GM19193 (cell line): ENCODE results near the gene ELAVL2.

ENCODE experiments used
- POLR2A ChIP-seq: IDR thresholded peaks from 4 replicates; pipeline ENCODE4 v1.6.1; 2011; ENCODE audit not compliant: insufficient read depth, insufficient read length; ENCODE audit errors: extremely low read depth

Gene ELAVL2

GRCh38 chr9:23765561-23765960 lies 60.5 kb downstream of the ELAVL2 start:
- TF ChIP-seq POLR2A, result no peak

GRCh38 chr9:23764219-23764618 lies 61.8 kb downstream of the ELAVL2 start:
- no peak for TF ChIP-seq POLR2A

GRCh38 chr9:23754551-23754950 lies 71.5 kb downstream of the ELAVL2 start:
- no peak for TF ChIP-seq POLR2A

GRCh38 chr9:23752859-23753258 lies 73.2 kb downstream of the ELAVL2 start:
- no peak for TF ChIP-seq POLR2A

- TF ChIP-seq POLR2A, result no peak
Observed at GRCh38 chr9:23751633-23752032, 74.4 kb downstream of the ELAVL2 start.

GRCh38 chr9:23750808-23751207 lies 75.2 kb downstream of the ELAVL2 start:
- TF ChIP-seq POLR2A, result no peak

GRCh38 chr9:23747088-23748075 lies 78.7 kb downstream of the ELAVL2 start:
- TF ChIP-seq POLR2A, result no peak

- TF ChIP-seq POLR2A, result no peak
Observed at GRCh38 chr9:23746317-23746716, 79.7 kb downstream of the ELAVL2 start.

GRCh38 chr9:23743036-23743435 lies 83.0 kb downstream of the ELAVL2 start:
- TF ChIP-seq POLR2A, result no peak

- no peak for TF ChIP-seq POLR2A
Observed at GRCh38 chr9:23741351-23741750, 84.7 kb downstream of the ELAVL2 start.

GRCh38 chr9:23740531-23740930 lies 85.5 kb downstream of the ELAVL2 start:
- TF ChIP-seq POLR2A, result no peak

- no peak for TF ChIP-seq POLR2A
Observed at GRCh38 chr9:23739753-23740152, 86.3 kb downstream of the ELAVL2 start.

- no peak for TF ChIP-seq POLR2A
Observed at GRCh38 chr9:23736293-23736692, 89.7 kb downstream of the ELAVL2 start.

- TF ChIP-seq POLR2A, result no peak
Observed at GRCh38 chr9:23733495-23734078, 92.5 kb downstream of the ELAVL2 start.

- TF ChIP-seq POLR2A, result no peak
Observed at GRCh38 chr9:23731353-23731752, 94.7 kb downstream of the ELAVL2 start.

- TF ChIP-seq POLR2A, result no peak
Observed at GRCh38 chr9:23730364-23730763, 95.7 kb downstream of the ELAVL2 start.
